HUES64 (cell line): ENCODE results near the gene GGA1.
A peak's percentile ranks its signal among the peaks of the same experiment; 100 is the strongest.

Experiments
- H3K27ac ChIP-seq: 2 replicates; pipeline ENCODE4 v1.7.0; 2013; ENCODE audit warnings: low read depth, low read length, inconsistent platforms
- H3K27me3 ChIP-seq: 2 replicates; pipeline ENCODE4 v1.6.1; 2013; ENCODE audit warnings: mild to moderate bottlenecking, low read length; ENCODE audit not compliant: insufficient read depth
- H3K36me3 ChIP-seq: 2 replicates; pipeline ENCODE4 v1.6.1; 2013; ENCODE audit warnings: mild to moderate bottlenecking, low read length; ENCODE audit not compliant: insufficient read depth
- H3K4me1 ChIP-seq: 2 replicates; pipeline ENCODE4 v1.6.1; 2013; ENCODE audit warnings: mild to moderate bottlenecking, low read length, moderate library complexity; ENCODE audit not compliant: insufficient read depth
- H3K4me3 ChIP-seq: 2 replicates; pipeline ENCODE4 v1.5.1; 2013; ENCODE audit warnings: mild to moderate bottlenecking, low read length, moderate library complexity
- H3K9ac ChIP-seq: 2 replicates; pipeline ENCODE4 v1.6.1; 2013; ENCODE audit warnings: mild to moderate bottlenecking, low read depth, low read length
- H3K9me3 ChIP-seq: 2 replicates; pipeline ENCODE4 v1.6.1; 2013; ENCODE audit warnings: low read depth, low read length; ENCODE audit not compliant: insufficient read depth
- WGBS: fragments of 150-250, 120-280 bp; methylation state at CpG from one replicate; pipeline ENCODE4 v1.1.7; 2013; ENCODE audit warnings: missing lambda C conversion rate; 5-methylcytosine and 5-hydroxymethylcytosine counted together

Gene GGA1

DNA sequence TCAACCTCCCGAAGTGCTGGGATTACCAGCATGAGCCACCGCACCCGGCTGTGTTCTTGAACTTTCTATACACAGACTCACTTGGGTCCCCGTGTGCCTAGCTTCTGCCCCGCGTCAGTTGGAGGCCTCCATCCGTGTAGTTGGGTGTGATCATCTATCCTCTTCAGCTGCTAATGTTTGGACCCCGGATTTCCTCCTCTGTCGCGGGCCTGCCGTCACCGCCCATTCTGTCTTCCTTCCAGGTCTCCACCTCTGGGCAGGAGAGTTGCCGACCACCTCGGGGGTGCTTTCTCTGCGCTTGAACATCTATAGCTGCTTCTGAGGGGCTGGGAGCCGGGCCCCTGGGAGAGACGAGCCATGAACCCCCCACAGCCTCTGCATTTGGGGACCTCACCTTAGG lies 42.8 kb upstream of the GGA1 start:
- Histone ChIP-seq H3K9ac (no peak overlapping the region), H3K4me1 (peaks cover 39% of the 10 kb centered on the region), H3K9me3 (no peaks in the 10 kb centered on the region), H3K27me3 (peaks cover 9% of the 10 kb centered on the region), H3K27ac (no peak overlapping the region), H3K4me3 (no peak overlapping the region), H3K36me3 (peaks cover 4% of the 10 kb centered on the region; the same call in 1 of the 2 replicates)
- WGBS = 91% methylated on average over 17 of the region's 17 CpGs

DNA sequence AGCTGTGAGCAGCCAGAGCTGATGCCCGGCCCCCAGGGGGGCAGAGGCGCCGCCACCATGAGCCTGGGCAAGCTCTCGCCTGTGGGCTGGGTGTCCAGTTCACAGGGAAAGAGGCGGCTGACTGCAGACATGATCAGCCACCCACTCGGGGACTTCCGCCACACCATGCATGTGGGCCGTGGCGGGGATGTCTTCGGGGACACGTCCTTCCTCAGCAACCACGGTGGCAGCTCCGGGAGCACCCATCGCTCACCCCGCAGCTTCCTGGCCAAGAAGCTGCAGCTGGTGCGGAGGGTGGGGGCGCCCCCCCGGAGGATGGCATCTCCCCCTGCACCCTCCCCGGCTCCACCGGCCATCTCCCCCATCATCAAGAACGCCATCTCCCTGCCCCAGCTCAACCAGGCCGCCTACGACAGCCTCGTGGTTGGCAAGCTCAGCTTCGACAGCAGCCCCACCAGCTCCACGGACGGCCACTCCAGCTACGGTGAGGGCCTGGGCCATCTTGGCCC lies 42.3 kb upstream of the GGA1 start:
- H3K4me1 ChIP-seq = peaks cover 39% of the 10 kb centered on the region
- 92% methylated on average over 28 of the region's 28 CpGs for WGBS
- no peak overlapping the region for H3K9ac ChIP-seq
- no peak overlapping the region for H3K4me3 ChIP-seq
- H3K27ac ChIP-seq = no peak overlapping the region
- peaks cover 4% of the 10 kb centered on the region; the same call in 1 of the 2 replicates for H3K36me3 ChIP-seq
- H3K9me3 ChIP-seq = no peaks in the 10 kb centered on the region
- peaks cover 3% of the 10 kb centered on the region for H3K27me3 ChIP-seq

DNA sequence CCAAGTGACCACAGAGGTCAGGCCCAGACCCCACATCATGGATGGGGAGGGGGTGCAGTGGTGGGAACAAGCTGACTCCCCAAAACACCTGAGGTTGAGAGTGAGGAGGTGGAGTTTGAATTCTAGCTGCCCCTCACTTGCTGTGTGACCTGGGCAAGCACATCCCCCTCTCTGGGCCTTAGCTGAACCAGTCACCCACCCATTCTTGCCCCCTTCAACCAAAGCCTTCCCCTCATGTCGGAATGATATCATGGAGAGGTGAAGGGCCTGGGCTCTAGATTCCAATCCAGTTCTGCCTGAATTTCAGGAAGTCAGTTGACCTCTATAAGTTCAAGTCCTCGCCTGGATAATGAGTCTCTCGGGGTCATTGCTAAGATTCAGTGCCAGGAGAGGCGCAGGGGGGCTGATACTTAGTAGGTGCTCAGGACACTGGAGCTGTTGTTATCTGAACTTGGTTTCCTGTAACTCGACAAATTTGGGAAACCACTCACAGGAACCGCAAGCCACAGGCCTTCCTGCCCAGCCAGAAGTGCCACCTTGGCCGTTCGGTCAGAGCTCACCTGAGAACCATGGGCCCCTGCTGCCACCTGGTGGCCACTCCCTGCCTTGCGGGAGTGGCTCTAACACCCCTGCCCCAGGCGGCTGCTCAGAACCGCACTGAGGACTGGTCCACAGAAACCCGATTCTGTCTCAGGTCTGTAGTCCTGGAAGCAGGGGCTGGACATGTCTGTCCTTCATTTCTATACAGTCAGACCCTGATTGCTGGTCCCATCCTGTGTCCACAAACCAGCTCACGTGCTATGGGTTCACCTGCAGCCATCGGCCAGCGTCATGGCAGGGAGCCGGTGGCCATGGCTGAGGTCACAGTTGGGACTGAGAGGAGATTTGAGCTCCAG lies 41.5 kb upstream of the GGA1 start:
- Histone ChIP-seq H3K27me3 (no peaks in the 10 kb centered on the region), H3K4me1 (peaks cover 36% of the 10 kb centered on the region), H3K36me3 (peaks cover 4% of the 10 kb centered on the region; the same call in 1 of the 2 replicates), H3K27ac (no peak overlapping the region), H3K9ac (no peak overlapping the region), H3K9me3 (no peaks in the 10 kb centered on the region), H3K4me3 (no peak overlapping the region)
- 61% methylated on average over 16 of the region's 16 CpGs for WGBS

DNA sequence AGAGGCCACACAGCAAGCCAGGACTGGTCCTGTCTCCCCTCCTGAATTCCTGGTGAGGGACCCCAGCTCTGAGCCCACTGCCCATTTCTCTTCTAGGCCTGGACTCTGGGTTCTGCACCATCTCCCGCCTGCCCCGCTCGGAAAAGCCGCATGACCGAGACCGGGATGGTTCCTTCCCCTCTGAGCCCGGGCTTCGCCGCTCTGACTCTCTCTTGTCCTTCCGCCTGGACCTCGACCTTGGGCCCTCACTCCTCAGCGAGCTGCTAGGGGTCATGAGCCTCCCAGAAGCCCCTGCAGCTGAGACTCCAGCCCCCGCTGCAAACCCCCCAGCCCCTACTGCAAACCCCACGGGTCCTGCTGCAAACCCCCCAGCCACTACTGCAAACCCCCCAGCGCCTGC lies 40.6 kb upstream of the GGA1 start:
- no peaks in the 10 kb centered on the region for H3K9me3 ChIP-seq
- H3K4me1 ChIP-seq = peaks cover 33% of the 10 kb centered on the region
- WGBS = 95% methylated on average over 14 of the region's 15 CpGs
- no peaks in the 10 kb centered on the region for H3K27me3 ChIP-seq
- H3K9ac ChIP-seq = no peak overlapping the region
- peaks cover 4% of the 10 kb centered on the region; the same call in 1 of the 2 replicates for H3K36me3 ChIP-seq
- H3K4me3 ChIP-seq = no peak overlapping the region
- H3K27ac ChIP-seq = no peak overlapping the region

DNA sequence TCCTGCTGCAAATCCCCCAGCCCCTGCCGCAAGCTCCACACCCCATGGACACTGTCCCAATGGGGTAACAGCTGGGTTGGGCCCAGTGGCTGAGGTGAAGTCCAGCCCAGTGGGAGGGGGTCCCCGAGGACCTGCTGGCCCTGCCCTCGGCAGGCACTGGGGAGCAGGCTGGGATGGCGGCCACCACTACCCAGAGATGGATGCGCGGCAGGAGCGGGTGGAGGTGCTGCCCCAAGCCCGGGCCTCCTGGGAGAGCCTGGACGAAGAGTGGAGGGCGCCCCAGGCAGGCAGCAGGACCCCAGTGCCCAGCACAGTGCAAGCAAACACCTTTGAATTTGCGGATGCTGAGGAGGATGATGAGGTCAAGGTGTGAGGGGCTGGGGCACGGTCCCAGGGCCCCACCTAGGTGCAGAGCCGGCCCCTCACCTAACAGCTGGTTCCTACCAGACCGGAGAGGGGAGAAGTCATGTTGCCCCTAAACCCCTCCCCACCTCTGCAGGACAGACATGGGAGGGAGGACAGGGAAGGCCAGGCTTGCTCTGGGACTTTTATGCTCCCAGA lies 40.1 kb upstream of the GGA1 start:
- Histone ChIP-seq H3K27ac (peak overlapping the region; percentile 28; the same call in 1 of the 2 replicates), H3K4me3 (no peak overlapping the region), H3K36me3 (peaks cover 4% of the 10 kb centered on the region; the same call in 1 of the 2 replicates), H3K27me3 (no peaks in the 10 kb centered on the region), H3K9me3 (no peaks in the 10 kb centered on the region), H3K4me1 (peaks cover 28% of the 10 kb centered on the region), H3K9ac (no peak overlapping the region)
- 91% methylated on average over 13 of the region's 14 CpGs for WGBS

DNA sequence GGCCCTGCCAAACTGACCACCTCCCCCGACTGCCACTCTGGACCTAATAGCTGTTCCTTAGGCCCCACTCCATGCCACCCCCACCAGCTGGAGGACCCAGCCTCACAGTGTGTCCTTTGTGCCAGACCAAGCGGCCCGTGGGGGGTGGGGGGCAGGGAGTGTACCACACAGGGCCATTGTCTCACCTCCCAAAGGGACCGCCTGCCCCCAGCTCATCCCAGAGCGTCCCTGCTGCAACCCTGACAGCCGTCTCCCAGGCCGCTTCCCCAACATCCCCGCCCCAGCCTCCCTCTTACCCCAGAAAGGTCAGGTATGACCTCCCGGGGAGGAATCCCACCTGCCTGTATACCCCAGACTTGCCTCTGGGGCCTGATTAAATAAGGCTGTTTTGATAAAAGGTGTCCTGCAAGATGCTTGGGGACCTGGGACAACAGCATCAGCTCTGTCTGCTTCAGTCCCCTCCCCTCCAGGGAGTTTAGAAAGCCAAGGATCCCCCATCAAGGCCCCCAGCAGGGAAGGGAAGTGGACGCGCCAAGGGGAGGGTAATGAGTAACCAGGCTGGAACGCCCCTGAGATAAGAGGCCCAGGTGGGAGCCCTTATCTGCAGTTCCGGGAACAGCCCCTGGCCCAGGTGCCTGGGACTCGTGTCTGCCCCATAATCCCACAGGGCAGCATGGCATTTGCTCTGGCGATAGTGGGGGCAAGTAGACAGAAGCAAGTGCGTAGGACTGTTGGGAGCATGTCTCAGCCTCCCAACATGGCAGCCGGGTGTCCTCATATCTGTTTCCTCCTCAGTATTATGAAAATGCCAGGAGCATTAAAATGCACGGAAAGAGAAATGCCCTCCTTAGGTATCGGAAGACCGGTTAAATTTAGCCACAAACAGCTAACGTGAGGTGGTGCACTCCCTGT lies 39.4 kb upstream of the GGA1 start:
- Histone ChIP-seq H3K4me1 (peaks cover 21% of the 10 kb centered on the region), H3K27ac (peak overlapping the region; percentile 28; the same call in 1 of the 2 replicates), H3K9ac (no peak overlapping the region), H3K4me3 (no peak overlapping the region), H3K27me3 (no peaks in the 10 kb centered on the region), H3K36me3 (peaks cover 4% of the 10 kb centered on the region; the same call in 1 of the 2 replicates), H3K9me3 (no peaks in the 10 kb centered on the region)
- 49% methylated on average over 21 of the region's 21 CpGs for WGBS

DNA sequence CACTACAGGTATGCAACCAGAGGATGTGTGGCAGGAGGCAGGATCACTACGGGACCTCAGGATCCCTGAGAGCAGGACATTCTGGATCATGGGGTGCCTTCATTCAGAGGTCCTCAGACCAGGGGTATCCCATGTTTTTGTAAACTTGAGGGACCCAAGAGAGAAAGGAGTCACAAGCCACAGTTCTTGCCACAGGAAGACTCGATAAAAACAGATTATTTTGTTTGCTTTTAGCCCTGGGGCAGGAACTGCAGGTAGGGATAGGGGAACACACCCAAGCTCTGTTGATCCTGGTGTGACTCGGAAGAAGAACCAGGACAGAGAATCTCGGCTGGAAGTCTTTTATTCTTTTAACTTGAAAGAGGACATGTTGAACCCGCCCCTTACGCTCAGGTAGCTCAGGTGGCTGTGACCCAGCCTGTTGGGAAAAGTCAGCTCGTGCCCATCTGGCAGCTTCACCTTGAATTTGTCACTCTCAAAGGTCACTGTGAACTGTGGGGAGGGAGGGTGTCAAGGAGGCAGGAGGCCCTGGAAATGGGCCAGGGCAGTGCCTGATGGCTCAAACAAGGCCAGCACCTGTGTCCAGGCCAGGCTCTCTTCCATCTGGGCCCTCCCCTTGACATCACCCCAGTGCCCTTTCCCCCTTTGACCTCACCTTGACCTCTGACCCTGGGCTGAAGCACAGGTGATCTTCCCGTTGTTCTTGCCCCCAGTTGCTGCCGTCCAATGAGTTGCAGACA lies 38.5 kb upstream of the GGA1 start:
- 67% methylated on average over 9 of the region's 9 CpGs for WGBS

DNA sequence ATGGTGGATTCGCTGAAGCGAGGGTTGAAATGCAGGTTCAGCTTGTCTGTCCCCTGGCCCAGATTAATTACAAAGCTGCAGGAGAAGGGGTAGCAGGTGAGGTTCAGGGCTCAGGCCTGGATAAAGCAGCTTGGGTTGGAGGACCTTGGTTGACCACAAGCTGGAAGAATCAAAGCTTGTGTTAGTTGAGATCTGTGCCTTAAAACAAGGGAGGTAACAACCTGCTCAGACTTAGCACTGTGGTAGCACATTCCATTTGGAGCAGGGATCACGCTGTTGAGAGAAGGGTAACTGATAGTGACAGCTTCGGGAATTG lies 38.0 kb upstream of the GGA1 start:
- Histone ChIP-seq H3K27ac (no peak overlapping the region), H3K4me3 (no peak overlapping the region), H3K4me1 (peaks cover 18% of the 10 kb centered on the region), H3K27me3 (no peaks in the 10 kb centered on the region), H3K36me3 (peaks cover 4% of the 10 kb centered on the region; the same call in 1 of the 2 replicates), H3K9ac (no peak overlapping the region), H3K9me3 (no peaks in the 10 kb centered on the region)
- 80% methylated on average over 4 of the region's 4 CpGs for WGBS

More for the DNA sequence above, 38.5 kb upstream of the GGA1 start:
- Histone ChIP-seq H3K9me3 (no peaks in the 10 kb centered on the region), H3K4me3 (no peak overlapping the region), H3K27ac (peak overlapping the region; percentile 18; the same call in 1 of the 2 replicates), H3K27me3 (no peaks in the 10 kb centered on the region), H3K4me1 (peaks cover 18% of the 10 kb centered on the region), H3K36me3 (peaks cover 4% of the 10 kb centered on the region; the same call in 1 of the 2 replicates), H3K9ac (no peak overlapping the region)

DNA sequence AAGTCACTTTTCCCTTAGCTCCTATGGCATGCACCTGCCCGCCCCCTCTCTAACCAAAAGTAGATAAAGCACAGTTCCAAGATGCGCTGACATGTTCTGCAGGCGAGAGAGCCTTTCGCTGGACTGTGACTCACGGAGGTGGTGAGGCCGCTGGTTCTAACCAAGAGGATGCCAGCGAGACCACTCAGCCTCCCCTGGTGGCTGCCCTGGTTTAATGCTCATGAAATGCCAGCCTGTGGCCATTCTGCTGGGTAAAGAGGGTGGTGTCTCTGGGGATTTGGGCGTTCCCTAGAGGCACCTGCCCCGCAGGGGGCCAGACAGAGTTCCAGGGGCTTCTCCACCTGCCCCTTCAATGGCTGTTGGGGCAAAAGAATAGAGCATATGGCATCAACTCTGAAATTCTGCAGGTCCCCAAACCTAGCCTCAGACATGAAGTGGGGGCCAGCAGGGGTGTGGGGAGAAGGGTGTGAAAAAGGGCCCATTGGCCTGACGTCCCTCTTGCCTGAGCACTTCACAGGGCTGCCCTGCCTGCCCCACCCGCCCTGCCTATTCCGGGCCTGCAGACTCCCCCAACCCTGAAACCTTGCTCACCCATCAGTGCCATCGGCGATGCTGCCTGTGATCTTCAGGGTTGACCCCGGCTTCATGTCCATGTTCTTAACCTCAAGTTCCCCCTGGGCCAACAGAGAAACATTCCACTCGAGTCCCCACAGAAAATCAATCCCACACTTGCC lies 37.2 kb upstream of the GGA1 start:
- peaks cover 4% of the 10 kb centered on the region; the same call in 1 of the 2 replicates for H3K36me3 ChIP-seq
- H3K4me3 ChIP-seq = no peak overlapping the region
- H3K27ac ChIP-seq = no peak overlapping the region
- H3K9me3 ChIP-seq = no peaks in the 10 kb centered on the region
- WGBS = 89% methylated on average over 16 of the region's 16 CpGs
- H3K4me1 ChIP-seq = peaks cover 18% of the 10 kb centered on the region
- no peaks in the 10 kb centered on the region for H3K27me3 ChIP-seq
- no peak overlapping the region for H3K9ac ChIP-seq

DNA sequence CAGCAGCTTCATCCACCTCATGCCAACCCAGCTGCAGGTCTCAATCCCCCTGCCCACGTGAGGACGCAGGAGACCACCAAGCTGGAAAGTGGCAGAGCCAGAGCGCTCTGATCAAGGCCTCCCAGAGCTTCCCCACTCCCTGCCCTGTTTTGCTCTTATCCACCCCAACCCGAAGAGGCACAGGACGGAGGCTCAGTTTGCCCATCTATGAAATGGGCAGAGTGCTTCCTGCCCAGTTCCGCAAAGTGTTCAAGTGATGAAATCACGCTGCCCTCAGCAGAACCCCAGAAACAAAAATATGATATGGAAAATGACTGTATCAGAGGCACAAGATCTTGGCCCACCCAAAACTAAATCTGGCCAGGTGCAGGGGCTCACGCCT lies 36.7 kb upstream of the GGA1 start:
- Histone ChIP-seq H3K36me3 (no peaks in the 10 kb centered on the region), H3K4me3 (no peak overlapping the region), H3K9me3 (no peaks in the 10 kb centered on the region), H3K4me1 (peaks cover 18% of the 10 kb centered on the region), H3K9ac (no peak overlapping the region), H3K27me3 (no peaks in the 10 kb centered on the region), H3K27ac (no peak overlapping the region)
- WGBS = 94% methylated on average over 8 of the region's 8 CpGs
